Mesenchymal stem cell (in vitro differentiated cells and primary cell): ENCODE data around the gene LRFN2.

Experiments used
- DNase-seq: peaks from one replicate; pipeline ENCODE4 v3.0.0-alpha.2; 2013
- H2AFZ ChIP-seq: one replicate; pipeline ENCODE4 v1.6.1; 2013; ENCODE audit warnings: low read depth, mild to moderate bottlenecking, control low read depth, inconsistent platforms, low read length, moderate library complexity
- H2AK5ac ChIP-seq: 2 replicates; pipeline ENCODE4 v1.6.1; 2013; ENCODE audit warnings: low read length, moderate library complexity, mild to moderate bottlenecking, inconsistent platforms; ENCODE audit not compliant: severe bottlenecking
- H2BK120ac ChIP-seq: one replicate; pipeline ENCODE4 v1.6.1; 2013; ENCODE audit warnings: low read depth, mild to moderate bottlenecking, inconsistent platforms, low read length, moderate library complexity
- H2BK12ac ChIP-seq, 2 experiments: one replicate each; pipeline ENCODE4 v1.6.1; 2013; ENCODE audit warnings: inconsistent platforms in 2 of 2, low read length in 2 of 2, mild to moderate bottlenecking in 2 of 2, moderate library complexity in 2 of 2, control low read depth in 1 of 2
- H2BK15ac ChIP-seq: one replicate; pipeline ENCODE4 v1.6.1; 2013; ENCODE audit warnings: mild to moderate bottlenecking, low read depth, inconsistent platforms; ENCODE audit not compliant: poor library complexity, severe bottlenecking
- H2BK5ac ChIP-seq: 2 replicates; pipeline ENCODE4 v1.6.1; 2013; ENCODE audit warnings: low read depth, mild to moderate bottlenecking, low read length, control low read depth, inconsistent platforms; ENCODE audit not compliant: poor library complexity, severe bottlenecking
- H3K14ac ChIP-seq, 2 experiments: one replicate each; pipeline ENCODE4 v1.6.1; 2013; ENCODE audit warnings: inconsistent platforms in 2 of 2, low read length in 2 of 2, control low read depth in 1 of 2, mild to moderate bottlenecking in 1 of 2, moderate library complexity in 1 of 2
- H3K18ac ChIP-seq, 2 experiments: one replicate each; pipeline ENCODE4 v1.6.1; 2013; ENCODE audit warnings: inconsistent platforms in 2 of 2, low read length in 2 of 2, control low read depth in 1 of 2, low read depth in 1 of 2, mild to moderate bottlenecking in 1 of 2
- H3K23ac ChIP-seq, 2 experiments: one replicate each; pipeline ENCODE4 v1.6.1; 2013; ENCODE audit warnings: inconsistent platforms in 2 of 2, low read length in 2 of 2, mild to moderate bottlenecking in 2 of 2, moderate library complexity in 2 of 2, control low read depth in 1 of 2
- H3K27ac ChIP-seq: 2 replicates; pipeline ENCODE4 v1.5.1; 2013; ENCODE audit warnings: mild to moderate bottlenecking, moderate library complexity, low read length, control low read depth, inconsistent platforms; ENCODE audit not compliant: poor library complexity, severe bottlenecking
- H3K27me3 ChIP-seq, 2 experiments: 2 replicates each; pipeline versions ENCODE4 v1.6.1 to v1.7.0; 2013; ENCODE audit warnings: low read length in 2 of 2, mild to moderate bottlenecking in 2 of 2, moderate library complexity in 2 of 2, control low read depth in 1 of 2, inconsistent platforms in 1 of 2; ENCODE audit not compliant: control insufficient read depth in 1 of 2, insufficient read depth in 1 of 2
- H3K36me3 ChIP-seq, 2 experiments: 2 replicates each; pipeline versions ENCODE4 v1.6.1 to v1.7.0; 2013; ENCODE audit warnings: low read length in 2 of 2, control low read depth in 1 of 2, inconsistent platforms in 1 of 2, low read depth in 1 of 2, mild to moderate bottlenecking in 1 of 2; ENCODE audit not compliant: insufficient read depth in 2 of 2, control insufficient read depth in 1 of 2
- H3K4ac ChIP-seq, 2 experiments: one replicate each; pipeline ENCODE4 v1.6.1; 2013; ENCODE audit warnings: inconsistent platforms in 2 of 2, low read length in 2 of 2, mild to moderate bottlenecking in 2 of 2, moderate library complexity in 2 of 2, control low read depth in 1 of 2, low read depth in 1 of 2
- H3K4me1 ChIP-seq: 2 replicates; pipeline ENCODE4 v1.6.1; 2013; ENCODE audit warnings: low read depth, low read length, control low read depth; ENCODE audit not compliant: control insufficient read depth, insufficient read depth
- H3K4me2 ChIP-seq: 2 replicates; pipeline ENCODE4 v1.6.1; 2013; ENCODE audit warnings: low read length, mild to moderate bottlenecking, inconsistent platforms; ENCODE audit not compliant: poor library complexity, severe bottlenecking
- H3K4me3 ChIP-seq, 2 experiments: 2 replicates each; pipeline versions ENCODE4 v1.5.1 to v1.7.0; 2013; ENCODE audit warnings: low read length in 2 of 2, mild to moderate bottlenecking in 2 of 2, control low read depth in 1 of 2, low read depth in 1 of 2; ENCODE audit not compliant: insufficient read depth in 1 of 2
- H3K79me1 ChIP-seq: replicated peaks from 2 replicates; pipeline ENCODE4 v1.6.1; 2013; ENCODE audit warnings: mild to moderate bottlenecking, control low read depth, low read length, inconsistent platforms; ENCODE audit not compliant: poor library complexity, severe bottlenecking
- H3K9ac ChIP-seq: 2 replicates; pipeline ENCODE4 v1.7.0; 2013; ENCODE audit warnings: mild to moderate bottlenecking, low read length, moderate library complexity
- H3K9me3 ChIP-seq: 2 replicates; pipeline ENCODE4 v1.7.0; 2013; ENCODE audit warnings: mild to moderate bottlenecking, low read length; ENCODE audit not compliant: control insufficient read depth
- H4K8ac ChIP-seq: one replicate; pipeline ENCODE4 v1.6.1; 2013; ENCODE audit warnings: inconsistent platforms, mild to moderate bottlenecking, low read length, moderate library complexity
- H4K91ac ChIP-seq: one replicate; pipeline ENCODE4 v1.6.1; 2013; ENCODE audit warnings: mild to moderate bottlenecking, low read length, inconsistent platforms
- WGBS: methylation state at CpG from one replicate; pipeline ENCODE4 v1.1.7; 2013; ENCODE audit warnings: mixed read lengths; 5-methylcytosine and 5-hydroxymethylcytosine counted together

Gene LRFN2

GRCh38 chr6:40585651-40586269 lies 1.4 kb downstream of the LRFN2 start:
- Histone ChIP-seq H3K4me2 (no peak overlapping the region), H4K8ac (no peak overlapping the region), H3K36me3 (no peaks in the 10 kb centered on the region), H2BK5ac (no peak overlapping the region), H3K4ac (no peak overlapping the region), H3K18ac (no peak overlapping the region), H2AFZ (no peak overlapping the region), H3K79me1 (no peaks in the 10 kb centered on the region), H2BK12ac (no peak overlapping the region), H3K9ac (no peak overlapping the region), H3K14ac (no peak overlapping the region), H3K4me1 (peaks cover 20% of the 10 kb centered on the region), H3K4me3 (no peak overlapping the region), H2AK5ac (no peak overlapping the region), H3K27me3 (peaks cover 69 to 71% of the 10 kb centered on the region in 2 experiments), H2BK15ac (no peak overlapping the region), H3K27ac (no peak overlapping the region), H2BK120ac (no peak overlapping the region), H4K91ac (no peak overlapping the region), H3K9me3 (no peaks in the 10 kb centered on the region), H3K23ac (peak overlapping the region in 1 of 2 experiments; percentile 43)
- DNase-seq: peak; percentile 9
- 33% methylated on average over 11 of the region's 11 CpGs for WGBS

DNA sequence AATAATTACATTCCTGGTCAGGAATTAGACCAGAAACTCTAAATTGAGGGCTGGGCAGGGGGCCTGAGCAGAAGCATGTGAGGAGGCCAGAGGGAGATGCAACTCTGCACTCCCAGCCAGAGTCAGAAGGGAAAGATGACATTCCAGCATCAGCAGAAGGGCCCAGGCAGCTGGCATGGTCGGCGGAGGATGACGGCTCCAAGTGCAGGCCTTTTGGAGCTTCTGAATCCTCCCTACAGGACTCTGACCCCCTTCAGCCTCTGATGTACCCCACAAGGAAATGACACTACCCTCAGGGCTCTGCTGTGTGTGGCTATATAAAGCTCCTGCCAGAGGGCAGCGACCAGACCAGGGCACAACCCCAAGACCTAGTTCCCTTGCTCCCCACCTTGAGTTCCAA lies 1.9 kb downstream of the LRFN2 start:
- no peaks in the 10 kb centered on the region for H3K36me3 ChIP-seq
- no peak overlapping the region for H4K8ac ChIP-seq
- H2BK12ac ChIP-seq: no peak overlapping the region
- no peak overlapping the region for H3K23ac ChIP-seq
- peaks cover 63 to 65% of the 10 kb centered on the region in 2 experiments for H3K27me3 ChIP-seq
- H3K4ac ChIP-seq: no peak overlapping the region
- H3K4me1 ChIP-seq: peaks cover 20% of the 10 kb centered on the region
- no peak overlapping the region for H4K91ac ChIP-seq
- H2BK5ac ChIP-seq: no peak overlapping the region
- H2BK15ac ChIP-seq: no peak overlapping the region
- H3K4me2 ChIP-seq: no peak overlapping the region
- H3K9ac ChIP-seq: no peak overlapping the region
- H3K27ac ChIP-seq: no peak overlapping the region
- no peak overlapping the region for H2AK5ac ChIP-seq
- H2BK120ac ChIP-seq: no peak overlapping the region
- H3K14ac ChIP-seq: no peak overlapping the region
- DNase-seq: no peak
- no peaks in the 10 kb centered on the region for H3K79me1 ChIP-seq
- 51% methylated on average over 4 of the region's 4 CpGs for WGBS
- H3K18ac ChIP-seq: no peak overlapping the region
- H2AFZ ChIP-seq: no peak overlapping the region
- no peaks in the 10 kb centered on the region for H3K9me3 ChIP-seq
- H3K4me3 ChIP-seq: no peak overlapping the region

DNA sequence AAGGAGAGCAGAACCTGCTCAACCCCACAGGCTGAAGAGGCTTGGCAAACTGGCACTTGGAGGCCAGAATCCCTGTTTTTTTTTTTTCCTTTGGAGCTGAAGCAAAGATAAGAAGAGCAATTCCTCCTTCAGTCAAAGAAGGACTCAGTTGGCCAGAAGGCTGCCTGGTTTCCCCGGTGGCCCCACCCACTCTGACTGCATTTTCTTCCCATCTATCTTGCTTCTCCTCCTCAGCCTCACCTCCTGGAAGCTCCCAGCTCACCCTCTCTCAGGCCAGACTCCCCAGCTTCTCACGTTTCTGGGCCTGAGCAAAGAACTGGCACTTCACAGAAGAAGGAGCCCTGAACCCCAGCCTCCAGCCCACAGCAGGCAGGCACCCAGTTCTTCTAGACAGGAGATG lies 2.4 kb downstream of the LRFN2 start:
- Histone ChIP-seq H3K4ac (no peak overlapping the region), H3K18ac (no peak overlapping the region)
- 26% methylated on average over 2 of the region's 2 CpGs for WGBS

GRCh38 chr6:40583709-40584108 lies 3.5 kb downstream of the LRFN2 start:
- Histone ChIP-seq H4K8ac (no peak overlapping the region), H2BK15ac (no peak overlapping the region), H3K4ac (no peak overlapping the region), H2BK5ac (no peak overlapping the region), H3K27ac (no peak overlapping the region), H2BK12ac (no peak overlapping the region), H3K4me3 (no peak overlapping the region), H3K23ac (no peak overlapping the region), H2AK5ac (no peak overlapping the region), H3K36me3 (no peaks in the 10 kb centered on the region), H2AFZ (no peak overlapping the region), H4K91ac (no peak overlapping the region), H2BK120ac (no peak overlapping the region), H3K14ac (no peak overlapping the region), H3K9me3 (no peaks in the 10 kb centered on the region), H3K27me3 (peaks cover 53 to 60% of the 10 kb centered on the region in 2 experiments), H3K4me2 (no peak overlapping the region), H3K18ac (no peak overlapping the region), H3K79me1 (no peaks in the 10 kb centered on the region), H3K9ac (no peak overlapping the region), H3K4me1 (peaks cover 20% of the 10 kb centered on the region)
- no peak for DNase-seq
- WGBS: 86% methylated on average over 2 of the region's 3 CpGs

More for the DNA sequence above, 2.4 kb downstream of the LRFN2 start:
- Histone ChIP-seq H2BK120ac (no peak overlapping the region), H4K8ac (no peak overlapping the region), H3K4me3 (no peak overlapping the region), H2AFZ (no peak overlapping the region), H3K27ac (no peak overlapping the region), H3K27me3 (peaks cover 58 to 62% of the 10 kb centered on the region in 2 experiments), H3K36me3 (no peaks in the 10 kb centered on the region), H3K23ac (no peak overlapping the region), H3K9me3 (no peaks in the 10 kb centered on the region), H2BK12ac (no peak overlapping the region), H3K79me1 (no peaks in the 10 kb centered on the region), H2AK5ac (no peak overlapping the region), H3K4me1 (peaks cover 20% of the 10 kb centered on the region), H2BK15ac (no peak overlapping the region), H3K4me2 (no peak overlapping the region), H3K14ac (no peak overlapping the region), H4K91ac (no peak overlapping the region), H3K9ac (no peak overlapping the region), H2BK5ac (no peak overlapping the region)
- DNase-seq: no peak
